IMR-90 (cell line): ENCODE data around the gene PRKAR1A. TPM values are rescaled to one million over a fixed set of nuclear protein-coding genes. Genes with fewer than 3 reads are reported as not detected.

Experiments
- ATAC-seq: fragments of 200-7000 bp; cut with Tn5 transposase; 2 replicates; pipeline ENCODE4 v1.9.1; 2020; ENCODE audit warnings: low read depth, mild to moderate bottlenecking, moderate library complexity
- BruUV-seq: library from RNA; stranded (reverse); fragments of 400-500 nt; replicated peaks from 2 replicates; lab custom pipeline; 2021; lab: Mats Ljungman, UMichigan
- CTCF ChIA-PET: fragments of 300-600 bp; formaldehyde crosslinking; extraction: SDS; loops from one replicate; lab custom pipeline; 2021; ENCODE audit warnings: antibody characterized with exemption; lab: Yijun Ruan, JAX
- POLR2A ChIA-PET: fragments of 300-600 bp; sonication (Branson Sonifier 250); formaldehyde crosslinking; loops from one replicate; lab custom pipeline; 2022; ENCODE audit warnings: antibody characterized with exemption; ENCODE audit not compliant: unreplicated experiment; lab: Charles Lee
- DNase-seq: peaks from one replicate; pipeline ENCODE4 v3.0.0; 2013
- H2AFZ ChIP-seq: replicated peaks from 2 replicates; pipeline ENCODE3; 2013; ENCODE audit warnings: low read length, mild to moderate bottlenecking; ENCODE audit not compliant: poor library complexity
- H2AK5ac ChIP-seq: 2 replicates; pipeline ENCODE4 v1.6.1; 2013; ENCODE audit warnings: low read depth, low read length, inconsistent platforms
- H2AK9ac ChIP-seq: replicated peaks from 2 replicates; pipeline ENCODE3; 2013; ENCODE audit warnings: mild to moderate bottlenecking, low read depth, low read length, moderate library complexity; ENCODE audit not compliant: poor library complexity
- H2BK120ac ChIP-seq: 2 replicates; pipeline ENCODE4 v1.6.1; 2013; ENCODE audit warnings: low read depth, low read length, inconsistent platforms
- H2BK15ac ChIP-seq: 3 replicates; pipeline ENCODE4 v1.6.1; 2013; ENCODE audit warnings: low read depth, low read length, inconsistent platforms
- H2BK20ac ChIP-seq: 2 replicates; pipeline ENCODE4 v1.6.1; 2013; ENCODE audit warnings: low read depth, mild to moderate bottlenecking, inconsistent platforms, low read length, moderate library complexity
- H2BK5ac ChIP-seq: 2 replicates; pipeline ENCODE4 v1.6.1; 2013; ENCODE audit warnings: mild to moderate bottlenecking, low read depth, low read length, inconsistent platforms; ENCODE audit not compliant: poor library complexity, severe bottlenecking
- H3K14ac ChIP-seq: replicated peaks from 2 replicates; pipeline ENCODE4 v1.6.1; 2013; ENCODE audit warnings: low read depth, low read length, inconsistent platforms
- H3K18ac ChIP-seq: 2 replicates; pipeline ENCODE4 v1.6.1; 2013; ENCODE audit warnings: low read depth, low read length, control low read depth
- H3K23ac ChIP-seq: 2 replicates; pipeline ENCODE4 v1.6.1; 2013; ENCODE audit warnings: low read depth, low read length, inconsistent platforms
- H3K27ac ChIP-seq: 2 replicates; pipeline ENCODE4 v1.5.1; 2013; ENCODE audit warnings: mild to moderate bottlenecking, control low read depth, low read length; ENCODE audit not compliant: insufficient read depth
- H3K27me3 ChIP-seq: 2 replicates; pipeline ENCODE4 v1.6.1; 2013; ENCODE audit warnings: low read length; ENCODE audit not compliant: control insufficient read depth, insufficient read depth
- H3K36me3 ChIP-seq: 2 replicates; pipeline ENCODE4 v1.6.1; 2013; ENCODE audit warnings: low read length, mixed read lengths; ENCODE audit not compliant: control insufficient read depth, insufficient read depth
- H3K4ac ChIP-seq: 2 replicates; pipeline ENCODE4 v1.6.1; 2013; ENCODE audit warnings: low read depth, low read length, inconsistent platforms
- H3K4me1 ChIP-seq: 2 replicates; pipeline ENCODE4 v1.6.1; 2013; ENCODE audit warnings: low read length, mixed read lengths; ENCODE audit not compliant: control insufficient read depth, insufficient read depth
- H3K4me2 ChIP-seq: 2 replicates; pipeline ENCODE4 v1.6.1; 2013; ENCODE audit warnings: low read depth, mild to moderate bottlenecking, control low read depth, low read length, moderate library complexity
- H3K4me3 ChIP-seq: 2 replicates; pipeline ENCODE4 v1.5.1; 2013; ENCODE audit warnings: low read depth, mild to moderate bottlenecking, control low read depth, low read length, moderate library complexity; ENCODE audit not compliant: insufficient read depth
- H3K56ac ChIP-seq: 2 replicates; pipeline ENCODE4 v1.6.1; 2013; ENCODE audit warnings: low read length, inconsistent platforms; ENCODE audit not compliant: insufficient read depth; ENCODE audit errors: extremely low read depth
- H3K79me1 ChIP-seq, 2 experiments: 2 replicates each; pipeline ENCODE4 v1.6.1; 2013; ENCODE audit warnings: low read length in 2 of 2, inconsistent platforms in 1 of 2, low read depth in 1 of 2
- H3K9ac ChIP-seq: 2 replicates; pipeline ENCODE4 v1.6.1; 2013; ENCODE audit warnings: low read depth, low read length, control low read depth
- H3K9me1 ChIP-seq: 2 replicates; pipeline ENCODE4 v1.6.1; 2013; ENCODE audit warnings: low read length, inconsistent platforms; ENCODE audit not compliant: insufficient read depth
- H3K9me3 ChIP-seq: 2 replicates; pipeline ENCODE4 v1.6.1; 2013; ENCODE audit warnings: low read length; ENCODE audit not compliant: control insufficient read depth, insufficient read depth
- H4K20me1 ChIP-seq: 2 replicates; pipeline ENCODE4 v1.6.1; 2013; ENCODE audit warnings: low read length, inconsistent platforms; ENCODE audit not compliant: insufficient read depth
- H4K5ac ChIP-seq: 2 replicates; pipeline ENCODE4 v1.6.1; 2013; ENCODE audit warnings: mild to moderate bottlenecking, low read depth, low read length, control low read depth
- H4K8ac ChIP-seq, 2 experiments: 2 replicates each; pipeline ENCODE4 v1.6.1; 2013; ENCODE audit warnings: low read depth in 2 of 2, low read length in 2 of 2, control low read depth in 1 of 2, inconsistent platforms in 1 of 2
- H4K91ac ChIP-seq: 2 replicates; pipeline ENCODE4 v1.6.1; 2013; ENCODE audit warnings: low read depth, low read length, inconsistent platforms; ENCODE audit not compliant: insufficient read depth
- BHLHE40 ChIP-seq: fragments of 150-350 bp; IDR thresholded peaks from 2 replicates; pipeline ENCODE4 v1.6.1; 2016; ENCODE audit warnings: mild to moderate bottlenecking, low read depth, low read length
- CEBPB ChIP-seq: IDR thresholded peaks from 2 replicates; pipeline ENCODE4 v1.6.1; 2012; ENCODE audit warnings: low read depth, low read length, improper control_type of control experiment
- CHD1 ChIP-seq: IDR thresholded peaks from 2 replicates; pipeline ENCODE4 v1.6.1; 2012; ENCODE audit warnings: low read depth, low read length, improper control_type of control experiment
- ELK1 ChIP-seq: fragments of 150-350 bp; IDR thresholded peaks from 2 replicates; pipeline ENCODE4 v1.6.1; 2016; ENCODE audit warnings: low read depth, mild to moderate bottlenecking, low read length, moderate library complexity, borderline replicate concordance
- FOS ChIP-seq: fragments of 150-350 bp; IDR thresholded peaks from 2 replicates; pipeline ENCODE4 v1.6.1; 2016; ENCODE audit warnings: low read depth, low read length
- MAFK ChIP-seq: IDR thresholded peaks from 2 replicates; pipeline ENCODE4 v1.6.1; 2012; ENCODE audit warnings: low read depth, low read length, improper control_type of control experiment
- MAZ ChIP-seq: IDR thresholded peaks from 2 replicates; pipeline ENCODE4 v1.6.1; 2012; ENCODE audit warnings: low read depth, mild to moderate bottlenecking, low read length, improper control_type of control experiment, moderate library complexity, borderline replicate concordance
- MXI1 ChIP-seq: IDR thresholded peaks from 2 replicates; pipeline ENCODE4 v1.6.1; 2012; ENCODE audit warnings: low read depth, mild to moderate bottlenecking, low read length, moderate library complexity, borderline replicate concordance
- NFE2L2 ChIP-seq: fragments of 150-350 bp; IDR thresholded peaks from 2 replicates; pipeline ENCODE4 v1.6.1; 2016; ENCODE audit warnings: low read depth, mild to moderate bottlenecking, low read length
- POLR2A ChIP-seq: IDR thresholded peaks from 2 replicates; pipeline ENCODE4 v1.6.1; 2012; ENCODE audit warnings: mild to moderate bottlenecking, low read depth, low read length
- RAD21 ChIP-seq: IDR thresholded peaks from 2 replicates; pipeline ENCODE4 v1.6.1; 2012; ENCODE audit warnings: low read length, improper control_type of control experiment
- RCOR1 ChIP-seq: IDR thresholded peaks from 2 replicates; pipeline ENCODE4 v1.6.1; 2012; ENCODE audit warnings: mild to moderate bottlenecking, low read length, improper control_type of control experiment; ENCODE audit not compliant: insufficient replicate concordance
- RFX5 ChIP-seq: IDR thresholded peaks from 2 replicates; pipeline ENCODE4 v1.8.0; 2012; ENCODE audit warnings: low read depth, mild to moderate bottlenecking, low read length, moderate library complexity
- SMC3 ChIP-seq: fragments of 150-350 bp; IDR thresholded peaks from 2 replicates; pipeline ENCODE4 v1.6.1; 2016; ENCODE audit warnings: low read depth, mild to moderate bottlenecking, antibody characterized with exemption, low read length, moderate library complexity
- WGBS, 2 experiments: methylation state at CpG; one replicate each; pipeline versions ENCODE4 v1.1.5 to v1.1.7; 2013; ENCODE audit warnings: missing lambda C conversion rate in 2 of 2; ENCODE audit not compliant: insufficient read length in 1 of 2; ENCODE audit errors: extremely low coverage in 2 of 2; 5-methylcytosine and 5-hydroxymethylcytosine counted together
- dilution Hi-C: fragments of 300-500 bp; cut with HindIII; formaldehyde crosslinking; loops from one replicate; pipeline ENCODE4 v1.14.3; 2018; ENCODE audit warnings: low sequenced_read_pairs; ENCODE audit not compliant: unreplicated experiment
- in situ Hi-C: fragments of 300-500 bp; cut with MboI; formaldehyde crosslinking; loops from 3 replicates; pipeline ENCODE4 v1.14.3; 2019; ENCODE audit warnings: low sequenced_read_pairs, inconsistent platforms, mixed read lengths
- intact Hi-C: fragments of 100-400 bp; cut with micrococcal nuclease; formaldehyde crosslinking; loops from 2 replicates; pipeline ENCODE4 v1.10.0; 2022
- polyA plus RNA-seq, 3 experiments: library from polyadenylated mRNA; depleted of rRNA; stranded (reverse); fragments of >200 nt; gene quantifications; 2 replicates each; pipeline ENCODE4 v1.2.3, GENCODE V29; 2012; ENCODE audit warnings: low replicate concordance in 1 of 3
- total RNA-seq: library from RNA; depleted of rRNA; stranded (reverse); fragments of >200 nt; gene quantifications from 2 replicates; pipeline ENCODE4 v1.2.3, GENCODE V29; 2012
- TF ChIP-seq, protein P1 (sequence below): conservative IDR thresholded peaks from 2 replicates; pipeline ENCODE4 v1.5.1; 2012; ENCODE audit warnings: mild to moderate bottlenecking, low read depth, low read length, improper control_type of control experiment

The PRKAR1A gene
- total and polyA plus RNA-seq, 2 of the 4 experiments (the other 2 are of a cell fraction), result 145 to 256 TPM

DNA sequence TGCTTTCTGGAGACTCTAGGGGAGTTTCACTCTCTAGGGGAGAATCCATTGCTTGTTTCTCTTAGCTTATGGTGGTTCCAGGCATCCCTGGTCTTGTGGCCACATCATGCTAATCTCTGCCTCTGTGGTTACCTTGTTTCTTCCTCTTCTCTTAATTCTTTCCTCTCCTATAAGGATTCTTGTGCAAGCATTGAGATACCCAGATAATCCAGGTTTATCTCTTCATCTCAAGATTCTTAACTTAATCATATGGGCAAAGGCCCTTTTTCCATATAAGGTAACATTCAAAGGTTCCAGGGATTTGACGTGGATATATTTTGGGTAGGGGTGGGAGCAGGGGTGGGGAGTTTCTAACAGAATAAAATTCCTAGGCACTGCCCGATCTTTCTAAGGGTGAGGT is 56.4 kb downstream of the PRKAR1A start:
- no peak overlapping the region for H3K14ac ChIP-seq
- H4K8ac ChIP-seq, result no peak overlapping the region
- ChIA-PET CTCF (interaction anchor here (1.1 kb wide), 1 partner anchor 191 kb away, joined by 3 read pairs; no protein-coding TSS in a partner anchor), POLR2A (no interaction called here)
- H3K27me3 ChIP-seq, result peaks cover 6% of the 10 kb centered on the region
- H3K36me3 ChIP-seq, result no peaks in the 10 kb centered on the region
- H4K5ac ChIP-seq, result no peak overlapping the region
- TF ChIP-seq POLR2A (no peak), ELK1 (no peak), NFE2L2 (no peak), CEBPB (no peak), MAZ (no peak), FOS (no peak), CHD1 (no peak), RFX5 (no peak), RAD21 (no peak), MXI1 (no peak), RCOR1 (no peak), BHLHE40 (no peak), SMC3 (no peak), MAFK (no peak)
- TF ChIP-seq, protein P1, sequence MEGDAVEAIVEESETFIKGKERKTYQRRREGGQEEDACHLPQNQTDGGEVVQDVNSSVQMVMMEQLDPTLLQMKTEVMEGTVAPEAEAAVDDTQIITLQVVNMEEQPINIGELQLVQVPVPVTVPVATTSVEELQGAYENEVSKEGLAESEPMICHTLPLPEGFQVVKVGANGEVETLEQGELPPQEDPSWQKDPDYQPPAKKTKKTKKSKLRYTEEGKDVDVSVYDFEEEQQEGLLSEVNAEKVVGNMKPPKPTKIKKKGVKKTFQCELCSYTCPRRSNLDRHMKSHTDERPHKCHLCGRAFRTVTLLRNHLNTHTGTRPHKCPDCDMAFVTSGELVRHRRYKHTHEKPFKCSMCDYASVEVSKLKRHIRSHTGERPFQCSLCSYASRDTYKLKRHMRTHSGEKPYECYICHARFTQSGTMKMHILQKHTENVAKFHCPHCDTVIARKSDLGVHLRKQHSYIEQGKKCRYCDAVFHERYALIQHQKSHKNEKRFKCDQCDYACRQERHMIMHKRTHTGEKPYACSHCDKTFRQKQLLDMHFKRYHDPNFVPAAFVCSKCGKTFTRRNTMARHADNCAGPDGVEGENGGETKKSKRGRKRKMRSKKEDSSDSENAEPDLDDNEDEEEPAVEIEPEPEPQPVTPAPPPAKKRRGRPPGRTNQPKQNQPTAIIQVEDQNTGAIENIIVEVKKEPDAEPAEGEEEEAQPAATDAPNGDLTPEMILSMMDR, result no peak
- no TSS peak for BruUV-seq
- no peak overlapping the region for H2BK120ac ChIP-seq
- no CpG with 5 or more reads among the region's 2 CpGs for WGBS, 2 experiments
- DNase-seq, result no peak
- H3K9me1 ChIP-seq, result no peaks in the 10 kb centered on the region
- H2BK5ac ChIP-seq, result no peak overlapping the region
- H3K4me2 ChIP-seq, result no peak overlapping the region
- H3K79me1 ChIP-seq, result no peaks in the 10 kb centered on the region
- H3K9me3 ChIP-seq, result no peaks in the 10 kb centered on the region
- no peak overlapping the region for H3K9ac ChIP-seq
- H2AK9ac ChIP-seq, result no peak overlapping the region
- in situ Hi-C loops (no loop called here), dilution Hi-C loops (no loop called here), intact Hi-C loops (no loop called here)
- H3K27ac ChIP-seq, result no peak overlapping the region
- no peak overlapping the region for H3K4me3 ChIP-seq
- H3K4ac ChIP-seq, result no peak overlapping the region
- H4K91ac ChIP-seq, result no peak overlapping the region
- H3K23ac ChIP-seq, result no peak overlapping the region
- H2AK5ac ChIP-seq, result no peak overlapping the region
- no peaks in the 10 kb centered on the region for H3K4me1 ChIP-seq
- H2BK20ac ChIP-seq, result no peak overlapping the region
- no peak overlapping the region for H2BK15ac ChIP-seq
- no peak overlapping the region for H3K56ac ChIP-seq
- H2AFZ ChIP-seq, result no peak overlapping the region
- H3K18ac ChIP-seq, result no peak overlapping the region
- ATAC-seq, result no peak
- no peaks in the 10 kb centered on the region for H4K20me1 ChIP-seq
